ENCODE results near the gene ADAMTS16.

ADAMTS16 gene

GRCh38 chr5:5169466-5169865 lies 29.3 kb downstream of the ADAMTS16 start:
- no peaks in the 10 kb centered on the region for H3K9me3 ChIP-seq (ENCODE audit: severe bottlenecking)
- no peaks in the 10 kb centered on the region for H3K36me3 ChIP-seq
- H3K4me3 ChIP-seq (ENCODE audit: low read depth, low read length), result no peak overlapping the region
- TF ChIP-seq, protein P1, sequence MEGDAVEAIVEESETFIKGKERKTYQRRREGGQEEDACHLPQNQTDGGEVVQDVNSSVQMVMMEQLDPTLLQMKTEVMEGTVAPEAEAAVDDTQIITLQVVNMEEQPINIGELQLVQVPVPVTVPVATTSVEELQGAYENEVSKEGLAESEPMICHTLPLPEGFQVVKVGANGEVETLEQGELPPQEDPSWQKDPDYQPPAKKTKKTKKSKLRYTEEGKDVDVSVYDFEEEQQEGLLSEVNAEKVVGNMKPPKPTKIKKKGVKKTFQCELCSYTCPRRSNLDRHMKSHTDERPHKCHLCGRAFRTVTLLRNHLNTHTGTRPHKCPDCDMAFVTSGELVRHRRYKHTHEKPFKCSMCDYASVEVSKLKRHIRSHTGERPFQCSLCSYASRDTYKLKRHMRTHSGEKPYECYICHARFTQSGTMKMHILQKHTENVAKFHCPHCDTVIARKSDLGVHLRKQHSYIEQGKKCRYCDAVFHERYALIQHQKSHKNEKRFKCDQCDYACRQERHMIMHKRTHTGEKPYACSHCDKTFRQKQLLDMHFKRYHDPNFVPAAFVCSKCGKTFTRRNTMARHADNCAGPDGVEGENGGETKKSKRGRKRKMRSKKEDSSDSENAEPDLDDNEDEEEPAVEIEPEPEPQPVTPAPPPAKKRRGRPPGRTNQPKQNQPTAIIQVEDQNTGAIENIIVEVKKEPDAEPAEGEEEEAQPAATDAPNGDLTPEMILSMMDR (IDR thresholded peaks at IDR 0.05; ENCODE audit: low read depth, low read length), result no peak
- H3K27ac ChIP-seq, result no peak overlapping the region
- no peak for DNase-seq
- peaks cover 81% of the 10 kb centered on the region for H3K27me3 ChIP-seq (ENCODE audit: insufficient read depth, low read depth, severe bottlenecking)

DNA sequence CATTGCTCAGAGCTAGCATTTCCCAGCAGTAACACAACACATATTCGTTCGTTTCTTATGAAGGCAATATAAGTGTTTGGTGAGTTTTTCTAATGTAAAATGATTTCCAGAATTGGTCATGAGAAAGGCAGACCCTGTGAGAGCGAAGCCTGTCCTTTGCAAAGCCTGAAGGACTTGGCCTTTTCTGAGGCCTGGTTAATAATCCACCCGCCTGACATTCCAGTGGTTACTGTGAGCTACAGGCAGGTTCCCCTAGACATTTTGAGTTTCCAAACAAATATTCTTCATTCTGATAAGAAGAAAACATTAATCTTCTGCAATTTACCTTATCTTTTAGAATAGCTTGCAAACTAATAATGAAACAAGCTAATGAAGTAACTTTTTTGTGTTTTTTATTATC lies 38.0 kb downstream of the ADAMTS16 start:
- Histone ChIP-seq H3K4me3 (ENCODE audit: low read depth, low read length) (no peak overlapping the region), H3K27ac (no peak overlapping the region), H3K9me3 (ENCODE audit: severe bottlenecking) (no peaks in the 10 kb centered on the region), H3K36me3 (no peaks in the 10 kb centered on the region), H3K27me3 (ENCODE audit: insufficient read depth, low read depth, severe bottlenecking) (peaks cover 73% of the 10 kb centered on the region)
- TF ChIP-seq, protein P1 (IDR thresholded peaks at IDR 0.05; ENCODE audit: low read depth, low read length), result no peak
- DNase-seq, result no peak

GRCh38 chr5:5178580-5178979 lies 38.5 kb downstream of the ADAMTS16 start:
- TF ChIP-seq, protein P1 (IDR thresholded peaks at IDR 0.05; ENCODE audit: low read depth, low read length), result no peak
- DNase-seq, result no peak
- Histone ChIP-seq H3K4me3 (ENCODE audit: low read depth, low read length) (no peak overlapping the region), H3K36me3 (no peaks in the 10 kb centered on the region), H3K9me3 (ENCODE audit: severe bottlenecking) (no peaks in the 10 kb centered on the region), H3K27ac (no peak overlapping the region), H3K27me3 (ENCODE audit: insufficient read depth, low read depth, severe bottlenecking) (peaks cover 73% of the 10 kb centered on the region)

DNA sequence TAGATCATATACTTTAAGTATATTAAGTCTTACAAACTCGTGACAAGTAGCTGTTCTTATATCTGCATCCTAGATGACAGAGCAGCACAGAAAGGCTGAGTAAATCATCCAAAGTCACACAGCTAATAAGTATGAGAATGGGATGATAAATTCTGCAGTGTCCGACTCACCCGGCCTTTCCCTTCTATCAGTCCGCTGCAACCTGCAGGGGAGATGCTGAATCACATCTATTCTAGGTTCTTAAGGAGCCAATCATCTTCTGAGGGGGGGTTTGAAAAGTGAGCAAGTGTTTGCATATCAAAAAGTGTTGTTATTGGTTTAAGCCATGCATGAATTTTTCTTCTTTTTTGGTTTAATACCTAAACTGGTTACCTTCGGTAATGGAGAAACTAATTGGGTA lies 38.9 kb downstream of the ADAMTS16 start:
- H3K27ac ChIP-seq, result no peak overlapping the region
- peaks cover 73% of the 10 kb centered on the region for H3K27me3 ChIP-seq (ENCODE audit: insufficient read depth, low read depth, severe bottlenecking)
- no peaks in the 10 kb centered on the region for H3K9me3 ChIP-seq (ENCODE audit: severe bottlenecking)
- TF ChIP-seq, protein P1 (IDR thresholded peaks at IDR 0.05; ENCODE audit: low read depth, low read length), result no peak
- H3K4me3 ChIP-seq (ENCODE audit: low read depth, low read length), result no peak overlapping the region
- DNase-seq, result no peak
- no peaks in the 10 kb centered on the region for H3K36me3 ChIP-seq

DNA sequence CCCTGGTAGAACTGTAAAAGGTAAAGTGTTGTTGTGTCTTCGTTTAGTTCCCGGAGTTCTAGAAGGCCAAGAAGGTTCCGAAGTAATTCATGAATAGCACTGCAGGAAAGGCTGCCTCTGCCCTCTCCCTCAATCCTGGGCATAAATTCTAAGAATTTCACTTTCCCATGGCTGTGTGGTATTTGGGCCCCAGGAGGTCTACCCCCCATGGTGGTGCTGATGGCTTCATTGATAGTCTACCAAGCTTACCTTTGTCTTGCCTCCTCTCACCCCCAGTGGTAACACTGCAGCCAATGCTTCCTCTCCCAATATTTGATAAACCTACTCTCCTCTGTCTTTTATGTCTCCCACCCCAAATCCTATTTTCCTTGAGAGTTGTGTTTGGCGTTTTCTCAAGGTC lies 39.5 kb downstream of the ADAMTS16 start:
- TF ChIP-seq, protein P1 (IDR thresholded peaks at IDR 0.05; ENCODE audit: low read depth, low read length), result no peak
- Histone ChIP-seq H3K27ac (no peak overlapping the region), H3K36me3 (no peaks in the 10 kb centered on the region), H3K27me3 (ENCODE audit: insufficient read depth, low read depth, severe bottlenecking) (peaks cover 76% of the 10 kb centered on the region), H3K4me3 (ENCODE audit: low read depth, low read length) (no peak overlapping the region), H3K9me3 (ENCODE audit: severe bottlenecking) (no peaks in the 10 kb centered on the region)
- DNase-seq, result no peak

DNA sequence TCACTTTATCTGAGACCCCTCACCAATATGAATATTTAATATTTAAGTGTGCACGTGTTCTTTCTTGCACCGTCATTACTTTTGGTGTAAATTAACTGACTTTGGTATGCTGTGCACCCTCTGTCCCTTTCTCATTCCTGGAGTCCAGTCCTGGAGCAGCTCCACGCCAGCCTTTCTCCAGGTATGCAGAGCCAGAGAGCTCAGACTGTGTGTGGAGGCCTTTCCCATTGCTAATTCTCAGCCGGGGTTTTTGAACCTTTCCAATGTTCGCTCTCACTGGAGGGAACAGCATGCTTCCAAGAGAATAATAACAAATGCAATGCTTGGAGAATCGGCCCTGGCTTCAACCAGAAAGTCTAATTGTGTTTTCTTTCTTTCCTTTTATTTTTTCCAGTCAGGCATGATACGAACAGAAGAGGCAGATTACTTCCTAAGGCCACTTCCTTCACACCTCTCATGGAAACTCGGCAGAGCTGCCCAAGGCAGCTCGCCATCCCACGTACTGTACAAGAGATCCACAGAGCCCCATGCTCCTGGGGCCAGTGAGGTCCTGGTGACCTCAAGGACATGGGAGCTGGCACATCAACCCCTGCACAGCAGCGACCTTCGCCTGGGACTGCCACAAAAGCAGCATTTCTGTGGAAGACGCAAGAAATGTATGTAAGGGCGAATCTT lies 41.7 kb downstream of the ADAMTS16 start:
- TF ChIP-seq, protein P1 (IDR thresholded peaks at IDR 0.05; ENCODE audit: low read depth, low read length), result no peak
- Histone ChIP-seq H3K9me3 (ENCODE audit: severe bottlenecking) (no peaks in the 10 kb centered on the region), H3K27me3 (ENCODE audit: insufficient read depth, low read depth, severe bottlenecking) (peaks cover 92% of the 10 kb centered on the region), H3K36me3 (no peaks in the 10 kb centered on the region), H3K27ac (no peak overlapping the region), H3K4me3 (ENCODE audit: low read depth, low read length) (no peak overlapping the region)
- no peak for DNase-seq
